NCI-H1092 (cell line): ENCODE measurements around the gene CRISP2.

Experiments
- DNase-seq: peaks from one replicate; lab custom pipeline; 2025; lab: John Stamatoyannopoulos, UW

The CRISP2 gene

GRCh38 chr6:49662231-49662891 is 51.0 kb downstream of the CRISP2 start:
- no peak for DNase-seq

- DNase-seq, result no peak
Observed at GRCh38 chr6:49653942-49654341, 59.4 kb downstream of the CRISP2 start.

GRCh38 chr6:49653438-49653837 is 59.9 kb downstream of the CRISP2 start:
- DNase-seq, result no peak

- no peak for DNase-seq
Observed at GRCh38 chr6:49651239-49651638, 62.1 kb downstream of the CRISP2 start.

GRCh38 chr6:49649988-49650387 is 63.4 kb downstream of the CRISP2 start:
- DNase-seq, result no peak

GRCh38 chr6:49648036-49648435 is 65.3 kb downstream of the CRISP2 start:
- DNase-seq, result no peak

GRCh38 chr6:49647476-49647875 is 65.9 kb downstream of the CRISP2 start:
- no peak for DNase-seq

- DNase-seq, result no peak
Observed at GRCh38 chr6:49646942-49647341, 66.4 kb downstream of the CRISP2 start.

- DNase-seq, result no peak
Observed at GRCh38 chr6:49646130-49646824, 67.1 kb downstream of the CRISP2 start.

GRCh38 chr6:49645139-49645538 is 68.2 kb downstream of the CRISP2 start:
- no peak for DNase-seq
